H1 (cell line): ENCODE results near the gene DYRK1A. TPM values are rescaled to one million over a fixed set of nuclear protein-coding genes. Genes with fewer than 3 reads are reported as not detected.

Experiments used
- CTCF ChIA-PET: fragments of 300-600 bp; sonication (Branson Sonifier 250); formaldehyde crosslinking; loops from one replicate; lab custom pipeline; 2021; ENCODE audit not compliant: partially characterized antibody; lab: Charles Lee
- POLR2A ChIA-PET: fragments of 300-600 bp; sonication (Branson Sonifier 250); formaldehyde crosslinking; loops from one replicate; lab custom pipeline; 2021; ENCODE audit warnings: inconsistent platforms; ENCODE audit not compliant: partially characterized antibody; lab: Charles Lee
- DNase-seq, 2 experiments: peaks; one replicate each; pipeline versions ENCODE4 v3.0.0 to v3.0.0-alpha.2; 2010 to 2022; ENCODE audit warnings: low spot score in 2 of 2, low read depth in 1 of 2, mixed read lengths in 1 of 2
- FAIRE-seq: peaks from 2 replicates; lab custom pipeline; 2011; peaks lifted over from hg19 to GRCh38; lab: Jason Lieb, UNC
- H2AFZ ChIP-seq: 2 replicates; pipeline ENCODE4 v1.8.1; 2012; ENCODE audit warnings: low read length, inconsistent platforms
- H2AK5ac ChIP-seq: 2 replicates; pipeline ENCODE4 v1.6.1; 2013; ENCODE audit warnings: low read depth, low read length
- H2BK120ac ChIP-seq: replicated peaks from 2 replicates; pipeline ENCODE3; 2013; ENCODE audit warnings: low read depth, low read length, inconsistent platforms
- H2BK12ac ChIP-seq: 2 replicates; pipeline ENCODE4 v1.6.1; 2013; ENCODE audit warnings: low read depth, low read length
- H2BK15ac ChIP-seq: 2 replicates; pipeline ENCODE4 v1.6.1; 2013; ENCODE audit warnings: low read length
- H2BK20ac ChIP-seq: 2 replicates; pipeline ENCODE4 v1.6.1; 2013; ENCODE audit warnings: low read length
- H2BK5ac ChIP-seq: 2 replicates; pipeline ENCODE4 v1.6.1; 2013; ENCODE audit warnings: low read depth, low read length
- H3K14ac ChIP-seq: 2 replicates; pipeline ENCODE4 v1.6.1; 2013; ENCODE audit warnings: inconsistent platforms; ENCODE audit not compliant: insufficient read length
- H3K18ac ChIP-seq: 2 replicates; pipeline ENCODE4 v1.6.1; 2013; ENCODE audit warnings: low read length; ENCODE audit errors: extremely low read depth
- H3K23ac ChIP-seq: 2 replicates; pipeline ENCODE4 v1.6.1; 2013; ENCODE audit warnings: inconsistent platforms; ENCODE audit not compliant: insufficient read length
- H3K23me2 ChIP-seq: 2 replicates; pipeline ENCODE4 v1.6.1; 2013; ENCODE audit warnings: low read depth, low read length
- H3K27ac ChIP-seq: 2 replicates; pipeline ENCODE4 v1.6.1; 2011; ENCODE audit warnings: low read depth, low read length, inconsistent platforms
- H3K27me3 ChIP-seq, 4 experiments: replicated peaks in 1 of 4; 1 replicate in 1 of 4; 2 replicates in 3 of 4; pipeline versions ENCODE4 v1.6.1 to v1.8.1; 2011 to 2013; ENCODE audit warnings: low read length in 3 of 4, mild to moderate bottlenecking in 3 of 4, inconsistent platforms in 2 of 4, mixed read lengths in 2 of 4, moderate library complexity in 1 of 4; ENCODE audit not compliant: control insufficient read depth in 3 of 4, insufficient read depth in 3 of 4; ENCODE audit errors: extremely low read depth in 1 of 4
- H3K36me3 ChIP-seq, 4 experiments: 2 replicates each; pipeline versions ENCODE4 v1.6.1 to v1.8.1; 2011 to 2013; ENCODE audit warnings: mild to moderate bottlenecking in 4 of 4, low read length in 3 of 4, moderate library complexity in 2 of 4, control low read depth in 1 of 4, inconsistent platforms in 1 of 4; ENCODE audit not compliant: insufficient read depth in 4 of 4, control insufficient read depth in 2 of 4
- H3K4ac ChIP-seq: replicated peaks from 2 replicates; pipeline ENCODE3; 2013; ENCODE audit warnings: low read length, low read depth, mixed read lengths, inconsistent platforms; ENCODE audit not compliant: insufficient read length
- H3K4me1 ChIP-seq, 4 experiments: replicated peaks in 1 of 4; 1 replicate in 1 of 4; 2 replicates in 3 of 4; pipeline versions ENCODE4 v1.6.1 to v1.8.1; 2011 to 2013; ENCODE audit warnings: low read length in 3 of 4, inconsistent platforms in 2 of 4, mixed read lengths in 1 of 4; ENCODE audit not compliant: insufficient read depth in 4 of 4, control insufficient read depth in 3 of 4
- H3K4me2 ChIP-seq, 2 experiments: 2 replicates each; pipeline versions ENCODE4 v1.6.1 to v1.8.1; 2011 to 2013; ENCODE audit warnings: low read depth in 2 of 2, low read length in 2 of 2, control low read depth in 1 of 2, inconsistent platforms in 1 of 2, mild to moderate bottlenecking in 1 of 2; ENCODE audit not compliant: insufficient read depth in 1 of 2
- H3K4me3 ChIP-seq, 4 experiments: fragments of 200-600, 300-600 bp in 1 of 4; sonication (generic), shearing (Covaris generic), sonication (Bioruptor Twin) in 1 of 4; 2 replicates each; pipeline versions ENCODE4 v1.5.1 to v1.8.1; 2011 to 2016; ENCODE audit warnings: low read length in 4 of 4, low read depth in 3 of 4, control low read depth in 2 of 4, inconsistent platforms in 2 of 4, mild to moderate bottlenecking in 2 of 4, mixed read lengths in 1 of 4, moderate library complexity in 1 of 4; ENCODE audit not compliant: insufficient read depth in 2 of 4; ENCODE audit errors: extremely low read depth in 1 of 4
- H3K56ac ChIP-seq: replicated peaks from 2 replicates; pipeline ENCODE3; 2013; ENCODE audit warnings: low read depth, mild to moderate bottlenecking, mixed read lengths, low read length, inconsistent platforms; ENCODE audit not compliant: insufficient read length
- H3K79me1 ChIP-seq: 2 replicates; pipeline ENCODE4 v1.6.1; 2013; ENCODE audit warnings: low read depth, low read length, control low read depth
- H3K79me2 ChIP-seq, 2 experiments: 2 replicates each; pipeline versions ENCODE4 v1.6.1 to v1.8.1; 2012 to 2013; ENCODE audit warnings: low read length in 2 of 2, mild to moderate bottlenecking in 2 of 2, inconsistent platforms in 1 of 2; ENCODE audit not compliant: insufficient read depth in 2 of 2, control insufficient read depth in 1 of 2
- H3K9ac ChIP-seq, 4 experiments: replicated peaks in 1 of 4; 1 replicate in 1 of 4; 2 replicates in 3 of 4; pipeline versions ENCODE4 v1.6.1 to v1.8.1; 2011 to 2013; ENCODE audit warnings: low read depth in 3 of 4, low read length in 3 of 4, control low read depth in 2 of 4, mild to moderate bottlenecking in 2 of 4, moderate library complexity in 2 of 4, inconsistent platforms in 1 of 4; ENCODE audit errors: extremely low read depth in 1 of 4
- H3K9me3 ChIP-seq, 2 experiments: 2 replicates each; pipeline versions ENCODE4 v1.6.1 to v1.8.1; 2012 to 2013; ENCODE audit warnings: mild to moderate bottlenecking in 2 of 2, moderate library complexity in 2 of 2, control low read depth in 1 of 2, inconsistent platforms in 1 of 2, low read depth in 1 of 2, low read length in 1 of 2, mixed read lengths in 1 of 2; ENCODE audit not compliant: insufficient read depth in 2 of 2
- H4K20me1 ChIP-seq, 2 experiments: replicated peaks in 1 of 2; 2 replicates each; pipeline versions ENCODE3 to v1.8.1; 2011 to 2013; ENCODE audit warnings: inconsistent platforms in 2 of 2, low read length in 2 of 2, mild to moderate bottlenecking in 1 of 2; ENCODE audit not compliant: insufficient read depth in 2 of 2, control insufficient read depth in 1 of 2
- H4K5ac ChIP-seq: 2 replicates; pipeline ENCODE4 v1.6.1; 2013; ENCODE audit warnings: low read length, low read depth, mixed read lengths, inconsistent platforms; ENCODE audit not compliant: insufficient read length
- H4K8ac ChIP-seq: 2 replicates; pipeline ENCODE4 v1.8.0; 2013; ENCODE audit warnings: mild to moderate bottlenecking, moderate library complexity, low read length, inconsistent platforms; ENCODE audit not compliant: insufficient read depth; ENCODE audit errors: extremely low read depth
- H4K91ac ChIP-seq: replicated peaks from 2 replicates; pipeline ENCODE3; 2013; ENCODE audit warnings: low read length, mixed read lengths, inconsistent platforms; ENCODE audit not compliant: insufficient read length
- CHD2 ChIP-seq: IDR thresholded peaks from 2 replicates; pipeline ENCODE4 v1.6.1; 2012; ENCODE audit warnings: low read length, improper control_type of control experiment
- EGR1 ChIP-seq: IDR thresholded peaks from 2 replicates; pipeline ENCODE4 v1.6.1; 2011; ENCODE audit warnings: low read depth, low read length, borderline replicate concordance
- GTF2F1 ChIP-seq: IDR thresholded peaks from 2 replicates; pipeline ENCODE4 v1.6.1; 2012; ENCODE audit warnings: low read depth, low read length, improper control_type of control experiment, borderline replicate concordance
- HDAC6 ChIP-seq: IDR thresholded peaks from one replicate; pipeline ENCODE4 v1.7.1; 2012; ENCODE audit warnings: low read depth, mild to moderate bottlenecking, inconsistent platforms, low read length, moderate library complexity
- PHF8 ChIP-seq: fragments of 200-600 bp; sonication (generic); conservative IDR thresholded peaks from 2 replicates; pipeline ENCODE4 v1.7.1; 2012; ENCODE audit warnings: low read depth, mild to moderate bottlenecking, inconsistent platforms, low read length, moderate library complexity
- RAD21 ChIP-seq, 2 experiments: IDR thresholded peaks in 1 of 2; conservative IDR thresholded peaks in 1 of 2; 2 replicates each; pipeline ENCODE4 v1.6.1; 2011; ENCODE audit warnings: low read depth in 2 of 2, low read length in 2 of 2, improper control_type of control experiment in 1 of 2, inconsistent platforms in 1 of 2, mild to moderate bottlenecking in 1 of 2, moderate library complexity in 1 of 2
- SIRT6 ChIP-seq: IDR thresholded peaks from one replicate; pipeline ENCODE4 v1.7.1; 2012; ENCODE audit warnings: low read length, inconsistent platforms
- WGBS, 2 experiments: shearing (Covaris generic) in 1 of 2; methylation state at CpG; one replicate each; pipeline versions ENCODE4 v1.1.6 to v1.1.7; 2013 to 2015; ENCODE audit warnings: low lambda C conversion rate in 2 of 2, mixed read lengths in 2 of 2, inconsistent platforms in 1 of 2, low coverage in 1 of 2, missing lambda C conversion rate in 1 of 2; ENCODE audit not compliant: insufficient replicate concordance in 2 of 2, insufficient coverage in 1 of 2, insufficient read length in 1 of 2; ENCODE audit errors: extremely low coverage in 1 of 2, missing lambda C conversion rate in 1 of 2; 5-methylcytosine and 5-hydroxymethylcytosine counted together
- polyA plus RNA-seq, 7 experiments: library from polyadenylated mRNA; depleted of rRNA in 3 of 7; stranded (reverse) in 5 of 7; unstranded in 2 of 7; fragments of >200 nt in 5 of 7; fragments of 200-250 nt in 2 of 7; gene quantifications; 1 replicate in 5 of 7; 2 replicates in 1 of 7; 4 replicates in 1 of 7; pipeline versions ENCODE4 v1.2.1 to v1.2.3, GENCODE V29; 2011 to 2013; ENCODE audit warnings: missing spikeins in 2 of 7, mixed read lengths in 2 of 7
- total RNA-seq: library from RNA; stranded (reverse); fragmentation: NEBNext Ultra II Directional; extraction: Animal tissue kit (Norgen Biotek cat#: 25700); gene quantifications from 2 replicates; pipeline ENCODE4 v1.2.1, GENCODE V29; 2021
- TF ChIP-seq, protein P1 (sequence below): IDR thresholded peaks from 2 replicates; pipeline ENCODE4 v1.6.1; 2011; ENCODE audit warnings: low read length, improper control_type of control experiment
- TF ChIP-seq, protein P2 (sequence below): IDR thresholded peaks from 2 replicates; pipeline ENCODE4 v1.6.1; 2011; ENCODE audit warnings: low read depth, mild to moderate bottlenecking, low read length; ENCODE audit not compliant: insufficient read depth

Gene DYRK1A
- total and polyA plus RNA-seq, 2 of the 8 experiments (the other 6 are each of a cell fraction or from before 2014, with no cell fraction given), result 61.1 to 62.2 TPM

DNA sequence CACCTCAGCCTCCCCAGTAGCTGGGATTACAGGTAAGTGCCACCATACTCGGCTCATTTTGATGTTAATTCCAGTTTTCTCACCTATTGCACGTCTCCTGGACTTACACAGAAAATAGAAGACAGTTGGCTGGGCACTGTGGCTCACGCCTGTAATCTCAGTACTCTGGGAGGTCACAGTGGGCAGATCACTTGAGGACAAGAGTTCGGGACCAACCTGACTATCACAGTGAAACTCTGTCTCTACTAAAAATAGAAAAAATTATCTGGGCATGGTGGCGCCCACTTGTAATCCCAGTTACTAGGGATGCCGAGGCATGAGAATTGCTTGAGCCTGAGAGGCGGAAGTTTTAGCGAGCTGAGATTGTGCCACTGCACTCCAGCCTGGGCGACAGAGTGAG lies 44.1 kb downstream of the DYRK1A start:
- no peak overlapping the region for H3K4ac ChIP-seq
- H2AK5ac ChIP-seq, result no peak overlapping the region
- ChIA-PET CTCF (interaction anchor here (0.9 to 1.0 kb wide), 2 partner anchors 39 to 79 kb away, joined by 3 read pairs; no protein-coding TSS in a partner anchor), POLR2A (no interaction called here)
- no peak overlapping the region for H3K18ac ChIP-seq
- WGBS, 2 experiments, result 90% methylated on average over 8 of the region's 9 CpGs; no CpG with 5 or more reads in 1 of the 2 experiments
- peaks cover 25 to 34% of the 10 kb centered on the region in 2 experiments for H4K20me1 ChIP-seq
- no peak overlapping the region for H3K27ac ChIP-seq
- H3K56ac ChIP-seq, result no peak overlapping the region
- H3K27me3 ChIP-seq, result no peaks in the 10 kb centered on the region
- H3K23me2 ChIP-seq, result peaks cover 3% of the 10 kb centered on the region; the same call in 1 of the 2 replicates
- TF ChIP-seq GTF2F1, result no peak
- TF ChIP-seq, protein P1, sequence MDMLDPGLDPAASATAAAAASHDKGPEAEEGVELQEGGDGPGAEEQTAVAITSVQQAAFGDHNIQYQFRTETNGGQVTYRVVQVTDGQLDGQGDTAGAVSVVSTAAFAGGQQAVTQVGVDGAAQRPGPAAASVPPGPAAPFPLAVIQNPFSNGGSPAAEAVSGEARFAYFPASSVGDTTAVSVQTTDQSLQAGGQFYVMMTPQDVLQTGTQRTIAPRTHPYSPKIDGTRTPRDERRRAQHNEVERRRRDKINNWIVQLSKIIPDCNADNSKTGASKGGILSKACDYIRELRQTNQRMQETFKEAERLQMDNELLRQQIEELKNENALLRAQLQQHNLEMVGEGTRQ, result no peak
- TF ChIP-seq PHF8, result no peak
- TF ChIP-seq, protein P2, sequence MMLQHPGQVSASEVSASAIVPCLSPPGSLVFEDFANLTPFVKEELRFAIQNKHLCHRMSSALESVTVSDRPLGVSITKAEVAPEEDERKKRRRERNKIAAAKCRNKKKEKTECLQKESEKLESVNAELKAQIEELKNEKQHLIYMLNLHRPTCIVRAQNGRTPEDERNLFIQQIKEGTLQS, result no peak
- TF ChIP-seq EGR1, result no peak
- no peak for TF ChIP-seq CHD2
- no peak for TF ChIP-seq RAD21 (IDR thresholded peaks at IDR 0.05 in 1 of 2, conservative IDR thresholded peaks at IDR 0.05 in 1 of 2; ENCODE audit: low read depth in 2 of 2, low read length in 2 of 2)
- no peak for TF ChIP-seq SIRT6
- no peak for TF ChIP-seq HDAC6
- no peak overlapping the region for H3K9ac ChIP-seq
- H3K79me2 ChIP-seq, result peaks cover 40 to 100% of the 10 kb centered on the region in 2 experiments
- H2BK120ac ChIP-seq, result no peak overlapping the region
- H3K23ac ChIP-seq, result no peak overlapping the region
- no peak overlapping the region for H2BK5ac ChIP-seq
- no peak overlapping the region for H3K4me2 ChIP-seq
- H4K91ac ChIP-seq, result no peak overlapping the region
- H4K8ac ChIP-seq, result no peak overlapping the region
- H4K5ac ChIP-seq, result no peak overlapping the region
- no peak overlapping the region for H2AFZ ChIP-seq
- FAIRE-seq (no peak), DNase-seq (no peak)
- H3K36me3 ChIP-seq, result no peaks in the 10 kb centered on the region
- H3K14ac ChIP-seq, result no peak overlapping the region
- no peaks in the 10 kb centered on the region for H3K9me3 ChIP-seq
- peaks cover 5% of the 10 kb centered on the region; the same call in 1 of the 2 replicates for H3K79me1 ChIP-seq
- H2BK15ac ChIP-seq, result no peak overlapping the region
- no peak overlapping the region for H2BK20ac ChIP-seq
- H3K4me3 ChIP-seq, result no peak overlapping the region
- H2BK12ac ChIP-seq, result no peak overlapping the region
- peaks cover 0 to 5% (median 3%) of the 10 kb centered on the region in 4 experiments; a peak in 2 of 7 replicates for H3K4me1 ChIP-seq
